CD14-positive monocyte (primary cell): ENCODE results near the gene ALDH18A1. TPM values are rescaled to one million over a fixed set of nuclear protein-coding genes. Genes with fewer than 3 reads are reported as not detected.

Experiments
- DNase-seq, 3 donors: peaks; one replicate each; pipeline ENCODE4 v3.0.0-alpha.2; 2011 to 2022
- H2AFZ ChIP-seq: 2 replicates; pipeline ENCODE4 v1.6.0; 2012; ENCODE audit warnings: mild to moderate bottlenecking, low read depth, low read length, inconsistent platforms; ENCODE audit not compliant: insufficient read depth, poor library complexity, severe bottlenecking
- H3K27ac ChIP-seq, 2 donors: 1 replicate in 1 of 2; 2 replicates in 1 of 2; pipeline ENCODE4 v1.5.1; 2012 to 2013; ENCODE audit warnings: low read length in 2 of 2, control low read depth in 1 of 2, inconsistent platforms in 1 of 2, low read depth in 1 of 2, mild to moderate bottlenecking in 1 of 2
- H3K27me3 ChIP-seq, 2 donors: one replicate each; pipeline versions ENCODE4 v1.6.0 to v1.6.1; 2011 to 2013; ENCODE audit warnings: low read length in 2 of 2; ENCODE audit not compliant: control insufficient read depth in 2 of 2, insufficient read depth in 2 of 2
- H3K36me3 ChIP-seq, 2 donors: replicated peaks in 1 of 2; 1 replicate in 1 of 2; 2 replicates in 1 of 2; pipeline versions ENCODE4 v1.5.1 to v1.6.1; 2012 to 2013; ENCODE audit warnings: low read length in 2 of 2, control low read depth in 1 of 2, inconsistent platforms in 1 of 2, mild to moderate bottlenecking in 1 of 2; ENCODE audit not compliant: insufficient read depth in 2 of 2, control insufficient read depth in 1 of 2
- H3K4me1 ChIP-seq, 2 donors: 1 replicate in 1 of 2; 2 replicates in 1 of 2; pipeline versions ENCODE4 v1.5.1 to v1.6.1; 2012 to 2013; ENCODE audit warnings: low read length in 2 of 2, control low read depth in 1 of 2, inconsistent platforms in 1 of 2, mild to moderate bottlenecking in 1 of 2, moderate library complexity in 1 of 2; ENCODE audit not compliant: insufficient read depth in 2 of 2, control insufficient read depth in 1 of 2
- H3K4me2 ChIP-seq: replicated peaks from 2 replicates; pipeline ENCODE3; 2012; ENCODE audit warnings: low read length, moderate library complexity, mild to moderate bottlenecking; ENCODE audit not compliant: poor library complexity, severe bottlenecking; ENCODE audit errors: extremely low read depth
- H3K4me3 ChIP-seq, 3 experiments: fragments of 200-600 bp in 1 of 3; sonication (generic) in 1 of 3; replicated peaks in 1 of 3; 1 replicate in 2 of 3; 2 replicates in 1 of 3; pipeline ENCODE4 v1.5.1; 2011 to 2013; ENCODE audit warnings: low read length in 3 of 3, mild to moderate bottlenecking in 3 of 3, control low read depth in 2 of 3, low read depth in 2 of 3, inconsistent platforms in 1 of 3, moderate library complexity in 1 of 3
- H3K79me2 ChIP-seq: 2 replicates; pipeline ENCODE4 v1.6.0; 2012; ENCODE audit warnings: mild to moderate bottlenecking, control low read depth, inconsistent platforms, low read length, moderate library complexity; ENCODE audit not compliant: insufficient read depth
- H3K9ac ChIP-seq: 2 replicates; pipeline ENCODE4 v1.6.0; 2017; ENCODE audit warnings: low read length, mild to moderate bottlenecking; ENCODE audit not compliant: insufficient read depth, poor library complexity, severe bottlenecking
- H3K9me3 ChIP-seq, 2 donors: replicated peaks in 1 of 2; 1 replicate in 1 of 2; 2 replicates in 1 of 2; pipeline versions ENCODE4 v1.5.1 to v1.6.1; 2012 to 2013; ENCODE audit warnings: low read length in 2 of 2, control low read depth in 1 of 2; ENCODE audit not compliant: control insufficient read depth in 1 of 2, insufficient read depth in 1 of 2
- H4K20me1 ChIP-seq: 2 replicates; pipeline ENCODE4 v1.6.0; 2012; ENCODE audit warnings: mild to moderate bottlenecking, low read length, control low read depth, moderate library complexity; ENCODE audit not compliant: insufficient read depth
- H3K27ac Mint-ChIP-seq, 7 donors: one replicate each; pipeline ENCODE4 v1.8.0; 2020; ENCODE audit warnings: mild to moderate bottlenecking in 7 of 7, mixed read lengths in 7 of 7, moderate library complexity in 6 of 7, inconsistent platforms in 2 of 7
- H3K27me3 Mint-ChIP-seq, 3 donors: one replicate each; pipeline ENCODE4 v1.8.0; 2021 to 2022; ENCODE audit warnings: low read depth in 3 of 3, mild to moderate bottlenecking in 3 of 3, mixed read lengths in 3 of 3, moderate library complexity in 3 of 3, inconsistent platforms in 1 of 3
- H3K36me3 Mint-ChIP-seq, 2 donors: one replicate each; pipeline ENCODE4 v1.8.0; 2020; ENCODE audit warnings: mixed read lengths in 2 of 2, inconsistent platforms in 1 of 2, mild to moderate bottlenecking in 1 of 2
- H3K4me1 Mint-ChIP-seq: one replicate; pipeline ENCODE4 v1.8.0; 2020; ENCODE audit warnings: mild to moderate bottlenecking, mixed read lengths
- H3K4me3 Mint-ChIP-seq, 2 donors: one replicate each; pipeline ENCODE4 v1.8.0; 2020; ENCODE audit warnings: mild to moderate bottlenecking in 2 of 2, mixed read lengths in 2 of 2, moderate library complexity in 1 of 2
- H3K9me3 Mint-ChIP-seq, 7 donors: one replicate each; pipeline ENCODE4 v1.8.0; 2020 to 2022; ENCODE audit warnings: mixed read lengths in 7 of 7, mild to moderate bottlenecking in 6 of 7, moderate library complexity in 6 of 7, inconsistent platforms in 2 of 7
- CTCF ChIP-seq: fragments of 200-600 bp; IDR thresholded peaks from one replicate; pipeline ENCODE4 v1.8.0; 2022; ENCODE audit warnings: antibody characterized with exemption, mild to moderate bottlenecking
- WGBS: methylation state at CpG from one replicate; pipeline ENCODE4 v1.1.5; 2013; ENCODE audit warnings: missing lambda C conversion rate; ENCODE audit not compliant: insufficient coverage; 5-methylcytosine and 5-hydroxymethylcytosine counted together
- intact Hi-C, 2 donors: fragments of 100-400 bp; cut with micrococcal nuclease; formaldehyde crosslinking; loops; one replicate each; pipeline versions ENCODE4 v1.15.0 to v1.15.1; 2023
- polyA plus RNA-seq, 3 donors: library from polyadenylated mRNA; depleted of rRNA in 1 of 3; unstranded in 2 of 3; stranded (reverse) in 1 of 3; fragments of 300-500 nt in 2 of 3; fragments of >200 nt in 1 of 3; fragmentation: Illumina TruSeq in 2 of 3; gene quantifications; 1 replicate in 2 of 3; 2 replicates in 1 of 3; pipeline ENCODE4 v1.2.3, GENCODE V29; 2012 to 2021

Gene ALDH18A1
- polyA plus RNA-seq, 3 donors, result 1.7 to 2.6 (median 2.6) TPM

- no peak overlapping the region for H3K4me3 Mint-ChIP-seq
- H3K27me3 Mint-ChIP-seq, result peaks cover 6 to 19% (median 14%) of the 10 kb centered on the region in 3 donors
- Histone ChIP-seq H3K4me3 (no peak overlapping the region), H3K27me3 (peaks cover 2 to 4% of the 10 kb centered on the region in 2 donors), H3K4me2 (no peak overlapping the region), H3K79me2 (no peaks in the 10 kb centered on the region), H2AFZ (no peak overlapping the region), H3K36me3 (no peaks in the 10 kb centered on the region), H3K4me1 (no peaks in the 10 kb centered on the region), H3K9ac (no peak overlapping the region), H3K27ac (no peak overlapping the region), H3K9me3 (no peaks in the 10 kb centered on the region), H4K20me1 (no peaks in the 10 kb centered on the region)
- TF ChIP-seq CTCF, result no peak
- H3K36me3 Mint-ChIP-seq, result no peaks in the 10 kb centered on the region
- no peak overlapping the region for H3K27ac Mint-ChIP-seq
- DNase-seq, result no peak
- H3K4me1 Mint-ChIP-seq, result no peaks in the 10 kb centered on the region
- WGBS, result no CpG with 5 or more reads among the region's 2 CpGs
- intact Hi-C loops, result no loop called here
- H3K9me3 Mint-ChIP-seq, result peaks cover 0 to 2% (median 0%) of the 10 kb centered on the region in 7 donors
Observed at GRCh38 chr10:95579835-95580535, 76.5 kb downstream of the ALDH18A1 start.

GRCh38 chr10:95579292-95579691 lies 77.2 kb downstream of the ALDH18A1 start:
- H3K9me3 ChIP-seq, result no peaks in the 10 kb centered on the region
- no peaks in the 10 kb centered on the region for H3K79me2 ChIP-seq
- Mint-ChIP-seq H3K9me3 (peaks cover 0 to 2% (median 0%) of the 10 kb centered on the region in 7 donors), H3K36me3 (no peaks in the 10 kb centered on the region), H3K4me3 (no peak overlapping the region), H3K27ac (peak overlapping the region in 1 of 7 donors; percentile 15), H3K4me1 (no peaks in the 10 kb centered on the region), H3K27me3 (peaks cover 6 to 18% (median 14%) of the 10 kb centered on the region in 3 donors)
- H2AFZ ChIP-seq, result no peak overlapping the region
- no peaks in the 10 kb centered on the region for H4K20me1 ChIP-seq
- no peak for DNase-seq
- no peak overlapping the region for H3K4me3 ChIP-seq
- no peaks in the 10 kb centered on the region for H3K4me1 ChIP-seq
- H3K27ac ChIP-seq, result no peak overlapping the region
- no peak overlapping the region for H3K4me2 ChIP-seq
- H3K9ac ChIP-seq, result no peak overlapping the region
- WGBS, result no CpG with 5 or more reads among the region's 1 CpG
- no peaks in the 10 kb centered on the region for H3K36me3 ChIP-seq
- intact Hi-C loops, result no loop called here
- TF ChIP-seq CTCF, result no peak
- H3K27me3 ChIP-seq, result peaks cover 2 to 4% of the 10 kb centered on the region in 2 donors
